Tibial nerve (tissue), 3 donors: ENCODE measurements around the gene AIG1.

ENCODE experiments used
- CTCF ChIP-seq, 5 experiments: fragments of 200-600 bp in 3 of 5; fragments of 450-650 bp in 2 of 5; sonication (generic) in 3 of 5; IDR thresholded peaks; one replicate each; pipeline ENCODE4 v1.5.1; 2016 to 2019; ENCODE audit warnings: antibody characterized with exemption in 5 of 5, mild to moderate bottlenecking in 3 of 5, moderate library complexity in 2 of 5
- POLR2A ChIP-seq, 2 donors: fragments of 450-650 bp; IDR thresholded peaks; one replicate each; pipeline ENCODE4 v1.6.1; 2017; ENCODE audit warnings: antibody characterized with exemption in 2 of 2, mild to moderate bottlenecking in 2 of 2, moderate library complexity in 2 of 2

DNA sequence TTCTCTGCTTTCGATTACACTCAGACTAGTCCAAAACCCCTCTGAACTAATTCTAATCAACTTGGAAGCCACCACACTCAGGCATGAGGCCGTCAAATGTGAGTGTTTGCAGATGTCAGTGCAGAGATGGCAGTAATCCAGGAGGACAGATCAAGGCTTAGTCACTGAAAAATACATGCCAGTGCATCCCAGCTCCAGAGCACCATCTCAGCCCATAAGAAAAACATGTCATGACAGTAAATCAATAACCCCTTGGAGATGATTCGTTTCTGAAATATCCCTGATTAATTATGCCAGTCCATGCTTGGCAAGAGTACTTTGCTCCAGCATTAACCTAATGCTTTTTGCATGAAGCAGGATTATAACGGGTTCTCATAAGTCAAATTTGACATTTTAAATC, 210.3 kb downstream of the AIG1 start:
- TF ChIP-seq CTCF (IDR thresholded peaks at IDR 0.05) (no peak), POLR2A (IDR thresholded peaks at IDR 0.05) (no peak)
